Measurements from ENCODE around the gene CCDC88B. TPM values are rescaled to one million over a fixed set of nuclear protein-coding genes. Genes with fewer than 3 reads are reported as not detected.

The CCDC88B gene
- total RNA-seq, 4 donors from 2014 or later: 3.3 to 8.3 (median 5.4) TPM

- WGBS: 67% methylated on average over 14 of the region's 14 CpGs
- Histone ChIP-seq H3K9me3 (no peaks in the 10 kb centered on the region), H3K4me1 (peaks cover 13% of the 10 kb centered on the region), H3K27ac (no peak overlapping the region), H3K4me3 (no peak overlapping the region), H3K36me3 (no peaks in the 10 kb centered on the region), H3K27me3 (no peaks in the 10 kb centered on the region)
- no peak for TF ChIP-seq CTCF (IDR thresholded peaks at IDR 0.05)
- no peak for DNase-seq (ENCODE audit: low spot score in 2 of 2)
Measured at GRCh38 chr11:64348383-64349024, 8.5 kb downstream of the CCDC88B start.

- no peak for DNase-seq (ENCODE audit: low spot score in 2 of 2)
- peaks cover 12% of the 10 kb centered on the region for H3K4me1 ChIP-seq
- H3K4me3 ChIP-seq: no peak overlapping the region
- 90% methylated on average over 5 of the region's 7 CpGs for WGBS
- H3K36me3 ChIP-seq: no peaks in the 10 kb centered on the region
- H3K27me3 ChIP-seq: no peaks in the 10 kb centered on the region
- TF ChIP-seq POLR2AphosphoS5 (IDR thresholded peaks at IDR 0.05) (no peak), EP300 (IDR thresholded peaks at IDR 0.05) (no peak), CTCF (IDR thresholded peaks at IDR 0.05) (no peak), POLR2A (IDR thresholded peaks at IDR 0.05) (no peak)
- no peaks in the 10 kb centered on the region for H3K9me3 ChIP-seq
- H3K27ac ChIP-seq: no peak overlapping the region
Measured at GRCh38 chr11:64349025-64349387, 9.0 kb downstream of the CCDC88B start.

GRCh38 chr11:64349404-64349803, 9.4 kb downstream of the CCDC88B start:
- no peak for TF ChIP-seq CTCF (IDR thresholded peaks at IDR 0.05)
- no peak for TF ChIP-seq POLR2AphosphoS5 (IDR thresholded peaks at IDR 0.05)
- TF ChIP-seq POLR2A (IDR thresholded peaks at IDR 0.05): no peak
- no peak for TF ChIP-seq EP300 (IDR thresholded peaks at IDR 0.05)
- DNase-seq (ENCODE audit: low spot score in 2 of 2): no peak
- Histone ChIP-seq H3K27me3 (no peaks in the 10 kb centered on the region), H3K27ac (no peak overlapping the region), H3K36me3 (no peaks in the 10 kb centered on the region), H3K9me3 (no peaks in the 10 kb centered on the region), H3K4me3 (no peak overlapping the region), H3K4me1 (peaks cover 12% of the 10 kb centered on the region)
- WGBS: 58% methylated on average over 9 of the region's 11 CpGs

GRCh38 chr11:64351136-64351631, 11.2 kb downstream of the CCDC88B start:
- Histone ChIP-seq H3K9me3 (no peaks in the 10 kb centered on the region), H3K36me3 (no peaks in the 10 kb centered on the region), H3K27me3 (no peaks in the 10 kb centered on the region), H3K27ac (no peak overlapping the region), H3K4me3 (no peak overlapping the region), H3K4me1 (peaks cover 26% of the 10 kb centered on the region)
- 90% methylated on average over 2 of the region's 18 CpGs for WGBS
- no peak for TF ChIP-seq EP300 (IDR thresholded peaks at IDR 0.05)
- no peak for TF ChIP-seq POLR2A (IDR thresholded peaks at IDR 0.05)
- TF ChIP-seq CTCF (IDR thresholded peaks at IDR 0.05): no peak
- TF ChIP-seq POLR2AphosphoS5 (IDR thresholded peaks at IDR 0.05): no peak
- DNase-seq (ENCODE audit: low spot score in 2 of 2): no peak

- no peak overlapping the region for H3K4me3 ChIP-seq
- DNase-seq (ENCODE audit: low spot score in 2 of 2): no peak
Measured at GRCh38 chr11:64352099-64352994, 12.3 kb downstream of the CCDC88B start.

More at GRCh38 chr11:64352099-64352994, 12.3 kb downstream of the CCDC88B start:
- Histone ChIP-seq H3K27me3 (no peaks in the 10 kb centered on the region), H3K27ac (no peak overlapping the region), H3K9me3 (no peaks in the 10 kb centered on the region), H3K4me1 (peaks cover 27% of the 10 kb centered on the region), H3K36me3 (no peaks in the 10 kb centered on the region)
- 91% methylated on average over 15 of the region's 33 CpGs for WGBS
- TF ChIP-seq CTCF (IDR thresholded peaks at IDR 0.05): no peak
- no peak for TF ChIP-seq EP300 (IDR thresholded peaks at IDR 0.05)
- no peak for TF ChIP-seq POLR2AphosphoS5 (IDR thresholded peaks at IDR 0.05)
- TF ChIP-seq POLR2A (IDR thresholded peaks at IDR 0.05): no peak

Data from suprapubic skin (tissue), 4 donors.